CD4-positive, alpha-beta T cell treated with Interleukin-1 beta for 1 hour (primary cell): ENCODE results near the gene EEF1E1.
"Not testable (repeated sequence)": the region's sequence is repeated elsewhere in the genome, so short reads cannot be mapped to it uniquely, and the experiment has no call there.

ENCODE experiments used
- DNase-seq, 2 donors: peaks; one replicate each; pipeline ENCODE4 v3.0.0-alpha.2; 2020 to 2022

Gene EEF1E1

GRCh38 chr6:8061736-8062135 lies 40.6 kb downstream of the EEF1E1 start:
- DNase-seq, result no peak

DNA sequence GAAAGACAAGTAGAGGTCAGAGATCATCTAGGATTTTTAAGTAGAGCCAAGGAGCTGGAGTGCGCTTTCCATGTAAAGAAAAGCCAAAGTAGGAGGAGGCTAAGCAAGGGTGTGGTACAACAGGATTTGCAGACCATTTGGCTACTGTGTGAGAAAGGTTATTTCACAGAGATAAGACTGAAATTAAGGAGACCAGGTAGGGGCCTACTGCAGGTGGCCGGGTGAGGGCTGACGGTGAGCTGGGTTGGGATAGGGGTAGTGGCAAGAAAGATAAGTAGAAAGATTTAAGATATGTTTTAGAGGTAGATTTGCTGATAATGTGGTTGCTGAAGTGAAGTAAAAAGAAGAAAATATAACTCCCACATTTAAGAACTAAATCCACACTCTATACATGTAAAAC lies 42.0 kb downstream of the EEF1E1 start:
- DNase-seq, result no peak

DNA sequence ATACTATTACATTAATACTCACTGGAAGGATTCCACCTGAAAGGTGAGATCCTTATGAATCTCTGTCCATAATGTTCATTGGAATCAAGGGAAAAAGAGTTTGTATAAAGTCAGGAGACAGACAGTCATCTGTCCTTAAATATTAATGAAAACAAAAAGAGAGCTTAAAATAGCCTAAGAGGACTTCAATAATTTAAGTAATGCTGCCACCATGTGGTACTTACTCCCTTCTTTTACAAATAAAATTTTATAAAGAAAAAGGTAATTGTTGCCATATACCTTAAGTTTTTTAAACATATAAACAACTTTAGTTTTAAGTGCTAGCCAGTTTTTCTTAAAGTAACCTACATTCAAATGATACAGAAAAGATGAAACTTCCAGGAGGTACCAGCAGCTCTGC lies 43.2 kb downstream of the EEF1E1 start:
- no peak for DNase-seq

GRCh38 chr6:8057793-8058192 lies 44.6 kb downstream of the EEF1E1 start:
- no peak for DNase-seq

GRCh38 chr6:8057263-8057662 lies 45.1 kb downstream of the EEF1E1 start:
- DNase-seq, result no peak

DNA sequence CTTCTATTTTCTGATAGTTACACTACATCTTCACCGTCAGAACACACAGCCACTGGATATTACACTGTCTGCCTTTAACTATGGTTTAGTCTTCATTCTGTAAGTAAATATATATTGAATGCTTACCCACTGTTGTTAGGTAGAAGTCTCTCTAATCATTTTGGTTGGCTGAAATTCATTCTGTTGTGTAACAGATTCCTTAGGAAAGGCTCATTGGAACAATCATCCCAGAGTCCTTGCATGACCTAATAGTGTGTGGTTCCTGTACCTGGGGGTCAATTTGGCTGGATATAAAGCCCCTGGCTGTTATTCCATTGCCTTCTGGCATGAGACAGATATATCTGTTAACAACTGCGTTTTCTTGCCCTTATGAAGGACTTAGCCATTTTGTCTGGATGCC lies 48.1 kb downstream of the EEF1E1 start:
- no peak for DNase-seq

- no peak for DNase-seq
Measured at GRCh38 chr6:8047541-8048292, 54.6 kb downstream of the EEF1E1 start.

- not testable (repeated sequence) for DNase-seq
Measured at GRCh38 chr6:8045769-8046168, 56.6 kb downstream of the EEF1E1 start.

DNA sequence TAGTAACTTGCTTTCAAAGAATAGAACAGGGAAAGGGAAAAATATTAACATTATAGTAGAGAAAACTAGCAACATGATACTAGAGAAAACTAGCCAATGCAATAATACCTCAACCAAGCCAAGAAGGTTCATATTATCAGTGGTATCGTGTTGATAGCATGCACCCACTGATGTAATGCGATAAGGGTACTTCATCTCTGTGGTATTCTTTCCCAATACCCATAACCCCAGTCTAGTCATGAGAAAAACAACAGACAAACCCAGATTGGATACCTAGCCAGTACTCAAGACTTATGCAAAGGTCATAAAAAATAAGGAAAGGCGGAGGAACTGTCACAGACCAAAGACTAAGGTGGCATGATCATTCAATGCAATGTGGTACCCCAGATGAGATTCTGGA lies 59.1 kb downstream of the EEF1E1 start:
- no peak for DNase-seq

DNA sequence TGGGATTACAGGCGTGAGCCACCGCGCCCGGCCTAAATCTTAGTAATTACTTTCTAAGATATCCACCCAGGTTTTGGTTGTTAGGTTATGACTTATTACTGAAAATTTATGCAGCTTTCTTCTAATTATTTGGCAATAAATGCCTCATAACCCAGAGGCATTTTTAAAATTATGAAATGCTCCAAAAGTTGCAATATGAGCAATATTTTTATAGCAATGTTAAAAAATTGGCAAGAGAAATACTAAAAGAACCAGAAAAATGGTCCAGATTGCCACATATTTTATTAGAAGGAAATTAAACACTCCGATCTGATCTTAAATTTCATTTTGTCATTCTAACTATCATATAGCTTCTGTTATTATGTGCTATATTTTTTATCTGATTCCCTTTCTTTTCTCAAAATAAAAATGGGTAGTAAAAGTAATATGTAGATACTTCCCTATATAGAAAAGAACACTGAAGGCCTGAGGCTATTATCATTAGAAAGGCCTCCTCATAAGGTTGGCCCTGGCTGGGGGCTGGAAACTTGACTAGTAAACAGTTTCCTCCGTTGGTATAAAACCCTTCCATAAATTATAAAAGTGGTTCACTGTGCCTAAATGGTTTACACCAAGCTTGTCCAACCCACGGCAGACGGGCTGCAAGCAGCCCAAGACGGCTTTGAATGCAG lies 60.3 kb downstream of the EEF1E1 start:
- DNase-seq, result no peak

- DNase-seq, result not testable (repeated sequence)
Measured at GRCh38 chr6:8034107-8034506, 68.2 kb downstream of the EEF1E1 start.

DNA sequence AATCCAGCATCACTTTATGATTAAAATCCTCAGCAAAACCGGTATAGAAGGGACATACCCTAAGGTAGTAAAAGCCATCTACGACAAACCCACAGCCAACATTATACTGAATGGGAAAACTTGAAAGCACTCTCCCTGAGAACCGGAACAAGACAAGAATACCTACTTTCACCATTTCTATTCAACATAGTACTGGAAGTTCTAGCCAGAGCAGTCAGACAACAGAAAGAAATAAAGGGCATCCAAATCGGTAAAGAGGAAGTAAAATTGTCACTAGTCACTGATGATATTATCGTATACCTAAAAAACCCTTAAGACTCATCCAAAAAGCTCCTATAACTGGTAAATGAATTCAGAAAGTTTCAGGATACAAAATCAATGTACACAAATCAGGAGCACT lies 71.4 kb downstream of the EEF1E1 start:
- no peak for DNase-seq
